Activated CD8-positive, alpha-beta memory T cell treated with anti-CD3 and anti-CD28 coated beads for 36 hours (primary cell): ENCODE results near the gene SPANXB1. TPM values are rescaled to one million over a fixed set of nuclear protein-coding genes. Genes with fewer than 3 reads are reported as not detected.
"Not testable (repeated sequence)": the region's sequence is repeated elsewhere in the genome, so short reads cannot be mapped to it uniquely, and the experiment has no call there.

Source experiments
- CTCF ChIA-PET: fragments of 350-600 bp; sonication (Branson Sonifier 250); formaldehyde crosslinking; loops from one replicate; lab custom pipeline; 2021; ENCODE audit warnings: antibody characterized with exemption; lab: Charles Lee
- POLR2A ChIA-PET: fragments of 350-600 bp; sonication (Branson Sonifier 250); formaldehyde crosslinking; loops from one replicate; lab custom pipeline; 2021; ENCODE audit warnings: antibody characterized with exemption; lab: Charles Lee
- total RNA-seq, 2 experiments: library from RNA; stranded (reverse); gene quantifications; one replicate each; pipeline ENCODE4 v1.2.3, GENCODE V29; 2021

The SPANXB1 gene, protein sequence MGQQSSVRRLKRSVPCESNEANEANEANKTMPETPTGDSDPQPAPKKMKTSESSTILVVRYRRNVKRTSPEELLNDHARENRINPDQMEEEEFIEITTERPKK
- not detected for total RNA-seq

DNA sequence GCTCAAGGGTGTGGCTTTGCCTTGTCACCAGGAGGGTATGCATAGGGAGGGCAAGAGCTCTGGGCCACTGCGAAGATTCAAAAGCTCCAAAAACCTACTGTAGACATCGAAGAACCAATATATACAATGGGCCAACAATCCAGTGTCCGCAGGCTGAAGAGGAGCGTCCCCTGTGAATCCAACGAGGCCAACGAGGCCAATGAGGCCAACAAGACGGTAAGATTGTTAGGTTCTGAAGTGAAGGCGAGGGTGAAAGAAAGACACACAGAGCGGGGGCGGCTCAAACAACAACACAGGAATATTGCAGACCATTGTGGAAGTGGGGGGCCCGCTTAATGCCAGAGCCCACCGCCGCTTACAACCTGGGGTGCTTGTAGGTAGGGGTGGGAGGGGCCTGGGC, at the start of gene SPANXB1:
SPANXB1 (plus strand) TSS at position 27 of the 400 bp plus-strand sequence; CDS start at position 127, 100 bp downstream.
- CTCF ChIA-PET, POLR2A ChIA-PET: not testable (repeated sequence)

GRCh38 chrX:140967036-140967435, 35.4 kb upstream of the SPANXB1 start:
- ChIA-PET CTCF (no interaction called here), POLR2A (no interaction called here)

DNA sequence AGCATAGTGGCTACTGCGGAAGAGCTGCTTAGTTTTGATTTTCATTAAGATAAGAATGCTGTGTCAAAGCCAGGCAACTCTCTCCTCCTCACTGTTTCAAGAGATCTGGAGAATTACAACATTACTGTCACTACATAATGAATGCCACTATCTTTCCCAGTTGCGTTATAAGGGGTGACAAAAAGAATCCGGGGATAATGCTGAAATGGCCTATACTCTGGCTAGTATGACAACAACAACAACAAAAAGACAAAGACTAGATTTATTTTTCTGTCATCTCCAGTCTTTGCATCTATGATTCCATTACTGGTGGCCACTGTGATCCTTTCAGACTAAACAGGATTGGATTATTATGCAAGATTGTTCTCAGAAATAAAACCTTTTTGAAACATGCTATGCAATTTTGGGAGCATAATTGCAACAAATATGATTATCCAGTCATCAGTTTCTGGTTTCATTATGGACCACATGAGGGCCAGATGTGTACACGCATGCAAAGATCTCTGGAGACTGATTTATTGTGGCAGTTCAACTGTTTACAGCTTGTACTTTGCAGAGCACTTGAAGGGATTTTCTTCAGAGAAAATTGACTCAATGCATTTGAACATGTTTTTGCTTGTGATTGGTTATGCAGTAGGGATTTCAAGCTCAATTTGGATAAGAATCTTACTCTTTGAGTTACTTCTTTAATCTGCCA, 31.1 kb upstream of the SPANXB1 start:
- POLR2A ChIA-PET = no interaction called here

GRCh38 chrX:140975472-140975871, 26.9 kb upstream of the SPANXB1 start:
- CTCF ChIA-PET = no interaction called here
- POLR2A ChIA-PET = no interaction called here

More for the DNA sequence above, 31.1 kb upstream of the SPANXB1 start:
- CTCF ChIA-PET = no interaction called here

GRCh38 chrX:140980271-140980670, 22.1 kb upstream of the SPANXB1 start:
- POLR2A ChIA-PET = no interaction called here
- CTCF ChIA-PET = no interaction called here

GRCh38 chrX:140983730-140984129, 18.7 kb upstream of the SPANXB1 start:
- CTCF ChIA-PET = no interaction called here
- POLR2A ChIA-PET = no interaction called here

DNA sequence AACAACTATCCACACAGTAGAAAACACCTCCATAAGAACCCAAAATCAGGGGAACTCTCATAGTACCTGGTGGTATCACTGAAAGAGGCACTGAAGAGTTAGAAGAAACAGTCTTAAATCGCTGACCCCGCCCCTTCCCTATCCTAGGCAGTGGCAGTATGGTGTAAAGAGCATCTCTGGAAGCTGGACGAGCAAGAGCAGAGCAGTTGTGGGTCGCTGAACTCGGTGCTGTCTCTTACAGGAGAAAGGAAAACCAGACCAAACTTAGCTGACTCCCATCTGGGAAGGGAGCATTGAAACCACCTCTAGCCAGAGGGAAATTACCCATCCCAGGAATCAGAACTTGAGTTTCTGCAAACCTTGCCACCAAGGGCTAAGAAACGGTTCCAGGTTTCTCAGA, 2.8 kb downstream of the SPANXB1 start:
- POLR2A ChIA-PET, CTCF ChIA-PET: not testable (repeated sequence)

DNA sequence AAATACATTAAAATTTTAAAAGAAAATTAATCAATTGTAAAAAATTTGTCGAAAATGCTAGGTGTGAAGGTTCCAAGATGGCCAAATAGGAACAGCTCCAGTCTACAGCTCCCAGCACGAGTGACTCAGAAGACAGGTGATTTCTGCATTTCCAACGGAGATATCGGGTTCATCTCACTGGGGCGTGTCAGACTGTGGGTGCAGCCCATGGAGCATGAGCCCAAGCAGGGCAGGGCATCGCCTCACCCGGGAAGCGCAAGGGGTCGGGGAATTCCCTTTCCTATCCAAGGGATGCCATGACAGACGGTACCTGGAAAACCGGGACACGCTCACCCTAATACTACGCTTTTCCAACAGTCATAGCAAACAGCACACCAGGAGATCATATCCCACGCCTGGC, 41.9 kb downstream of the SPANXB1 start:
- CTCF ChIA-PET, POLR2A ChIA-PET: not testable (repeated sequence)

DNA sequence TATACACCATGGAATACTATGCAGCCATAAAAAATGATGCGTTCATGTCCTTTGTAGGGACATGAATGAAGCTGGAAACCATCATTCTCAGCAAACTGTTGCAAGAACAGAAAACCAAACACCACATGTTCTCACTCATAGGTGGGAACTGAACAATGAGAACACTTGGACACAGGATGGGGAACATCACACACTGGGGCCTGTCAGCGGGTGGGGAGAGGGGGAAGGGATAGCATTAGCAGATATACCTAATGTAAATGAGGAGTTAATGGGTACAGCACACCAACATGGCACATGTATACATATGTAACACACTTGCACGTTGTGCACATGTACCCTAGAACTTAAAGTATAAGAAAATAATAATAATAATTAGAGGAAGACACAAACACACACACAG, 47.5 kb downstream of the SPANXB1 start:
- POLR2A ChIA-PET, CTCF ChIA-PET: not testable (repeated sequence)

DNA sequence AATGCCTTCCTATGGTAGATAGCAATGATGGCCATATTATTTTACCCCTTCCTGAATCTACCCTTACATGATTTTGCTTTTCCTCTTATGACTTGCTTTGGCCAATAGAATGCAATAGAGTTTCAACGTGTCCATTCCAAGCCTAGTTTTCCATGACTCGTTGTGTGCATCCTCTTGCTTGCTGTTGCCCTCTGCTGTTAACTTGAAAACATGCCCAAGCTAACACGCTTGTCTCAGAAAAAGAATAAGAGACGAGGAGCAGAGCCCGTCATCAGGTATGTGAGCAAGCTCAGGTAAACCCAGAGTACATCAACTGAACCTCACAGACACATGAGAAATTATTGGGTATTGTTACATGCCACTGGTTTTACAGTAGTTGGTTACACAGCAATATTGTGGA, 49.7 kb downstream of the SPANXB1 start:
- POLR2A ChIA-PET = not testable (repeated sequence)

More for the DNA sequence above, 49.7 kb downstream of the SPANXB1 start:
- CTCF ChIA-PET = not testable (repeated sequence)

Other genes starting within 250 kb of the SPANXB1 start
- 1 to 10 TPM in 1 of 2 experiments, under 1 TPM in 1; 0.93 to 1.2 TPM for gene LDOC1, start 174.5 kb downstream of the SPANXB1 start, total RNA-seq
- gene SPANXC, start 239.9 kb downstream of the SPANXB1 start, total RNA-seq = not detected